HL-60 (cell line): ENCODE results near the gene TPO.

Experiments used
- DNase-seq, 2 experiments: peaks; one replicate each; pipeline ENCODE4 v3.0.0-alpha.2; 2010 to 2020; ENCODE audit warnings: low read depth in 1 of 2, low spot score in 1 of 2
- H3K27ac ChIP-seq: fragments of 250-450 bp; sonication (Bioruptor Pico); replicated peaks from 2 replicates; pipeline ENCODE4 v1.5.1; 2020; ENCODE audit warnings: mild to moderate bottlenecking, moderate library complexity
- H3K27me3 ChIP-seq: fragments of 250-450 bp; sonication (Bioruptor Pico); 2 replicates; pipeline ENCODE4 v1.5.1; 2021; ENCODE audit warnings: mild to moderate bottlenecking, moderate library complexity; ENCODE audit not compliant: insufficient read depth, poor library complexity, severe bottlenecking
- H3K4me3 ChIP-seq: replicated peaks from 2 replicates; pipeline ENCODE4 v1.5.1; 2011; ENCODE audit warnings: mild to moderate bottlenecking, control low read depth, low read length; ENCODE audit not compliant: insufficient read depth
- CTCF ChIP-seq: IDR thresholded peaks from one replicate; pipeline ENCODE4 v1.5.1; 2011; ENCODE audit warnings: low read length, control low read depth, inconsistent platforms; ENCODE audit not compliant: insufficient read depth
- GABPA ChIP-seq: IDR thresholded peaks from 2 replicates; pipeline ENCODE4 v1.6.1; 2012; ENCODE audit warnings: low read depth
- POLR2AphosphoS5 ChIP-seq: IDR thresholded peaks from 2 replicates; pipeline ENCODE4 v1.6.1; 2012; ENCODE audit warnings: low read depth
- REST ChIP-seq: IDR thresholded peaks from 2 replicates; pipeline ENCODE4 v1.6.1; 2012; ENCODE audit warnings: low read depth; ENCODE audit not compliant: insufficient replicate concordance
- SPI1 ChIP-seq: IDR thresholded peaks from 2 replicates; pipeline ENCODE4 v1.6.1; 2012; ENCODE audit warnings: low read depth, mild to moderate bottlenecking, borderline replicate concordance

The TPO gene

GRCh38 chr2:1422716-1423285 lies 9.5 kb downstream of the TPO start:
- DNase-seq, result peak in 1 of 2 experiments; percentile 7
- Histone ChIP-seq H3K4me3 (no peak overlapping the region), H3K27me3 (peaks cover 2% of the 10 kb centered on the region), H3K27ac (no peak overlapping the region)
- TF ChIP-seq POLR2AphosphoS5 (no peak), CTCF (no peak), REST (no peak), SPI1 (no peak), GABPA (no peak)

GRCh38 chr2:1427086-1427485 lies 13.8 kb downstream of the TPO start:
- TF ChIP-seq REST, result no peak
- no peak for TF ChIP-seq SPI1
- no peak for TF ChIP-seq GABPA
- no peak for TF ChIP-seq CTCF
- no peak for TF ChIP-seq POLR2AphosphoS5
- Histone ChIP-seq H3K4me3 (no peak overlapping the region), H3K27me3 (peaks cover 2% of the 10 kb centered on the region), H3K27ac (no peak overlapping the region)
- no peak for DNase-seq

- TF ChIP-seq CTCF (no peak), SPI1 (no peak), REST (no peak), POLR2AphosphoS5 (no peak), GABPA (no peak)
- DNase-seq, result no peak
Observed at GRCh38 chr2:1429895-1430294, 16.6 kb downstream of the TPO start.

More at GRCh38 chr2:1429895-1430294, 16.6 kb downstream of the TPO start:
- Histone ChIP-seq H3K27me3 (no peaks in the 10 kb centered on the region), H3K4me3 (no peak overlapping the region), H3K27ac (no peak overlapping the region)
